GM23338 (cell line): Measurements from ENCODE around the gene JAKMIP1. TPM values are rescaled to one million over a fixed set of nuclear protein-coding genes. Genes with fewer than 3 reads are reported as not detected.

Experiments used
- CREB1 ChIP-seq: fragments of 250-450 bp; sonication (Bioruptor Pico); IDR thresholded peaks from 2 replicates; pipeline ENCODE4 v1.5.0; 2020; ENCODE audit warnings: low read depth, mild to moderate bottlenecking, moderate library complexity
- EZH2 ChIP-seq: fragments of 200-600 bp; sonication (generic); IDR thresholded peaks from one replicate; pipeline ENCODE4 v1.8.0; 2017; ENCODE audit warnings: antibody characterized with exemption, mild to moderate bottlenecking, low read depth; ENCODE audit not compliant: unreplicated experiment
- EZH2phosphoT487 ChIP-seq: fragments of 200-600 bp; sonication (generic); IDR thresholded peaks from one replicate; pipeline ENCODE4 v1.8.1; 2018; ENCODE audit warnings: antibody characterized with exemption; ENCODE audit not compliant: unreplicated experiment
- JUNB ChIP-seq: IDR thresholded peaks from one replicate; pipeline ENCODE4 v1.6.1; 2016; ENCODE audit warnings: antibody characterized with exemption; ENCODE audit not compliant: unreplicated experiment
- NANOG ChIP-seq: IDR thresholded peaks from 2 replicates; pipeline ENCODE4 v1.6.1; 2016; ENCODE audit warnings: antibody characterized with exemption, borderline replicate concordance
- POLR2AphosphoS5 ChIP-seq: IDR thresholded peaks from 2 replicates; pipeline ENCODE4 v1.6.1; 2016; ENCODE audit warnings: antibody characterized with exemption, low read depth
- STAT1 ChIP-seq: IDR thresholded peaks from one replicate; pipeline ENCODE4 v1.6.1; 2016; ENCODE audit warnings: antibody characterized with exemption; ENCODE audit not compliant: unreplicated experiment
- ZNF114 ChIP-seq: fragments of 250-450 bp; sonication (Bioruptor Pico); IDR thresholded peaks from 2 replicates; pipeline ENCODE4 v1.5.0; 2020; ENCODE audit warnings: mild to moderate bottlenecking, moderate library complexity
- ZNF331 ChIP-seq: fragments of 250-450 bp; sonication (Bioruptor Pico); IDR thresholded peaks from 2 replicates; pipeline ENCODE4 v1.5.0; 2020; ENCODE audit warnings: low read depth, mild to moderate bottlenecking, moderate library complexity
- polyA plus RNA-seq: library from polyadenylated mRNA; unstranded; fragments of >200 nt; fragmentation: Nextera tagmentation; extraction: Ambion mirVana; gene quantifications from 2 replicates; pipeline ENCODE4 v1.2.1, GENCODE V29; 2016
- total RNA-seq: library from RNA; depleted of rRNA; stranded (reverse); fragments of >200 nt; shearing (Covaris generic); gene quantifications from 2 replicates; pipeline ENCODE4 v1.2.3, GENCODE V29; 2014
- TF ChIP-seq, protein P1 (sequence below): fragments of 250-450 bp; sonication (Bioruptor Pico); IDR thresholded peaks from 2 replicates; pipeline ENCODE4 v1.5.0; 2020; ENCODE audit warnings: mild to moderate bottlenecking, moderate library complexity
- TF ChIP-seq, protein P2 (sequence below), 2 experiments: fragments of 200-600 bp in 1 of 2; sonication (generic) in 1 of 2; conservative IDR thresholded peaks; 2 replicates each; pipeline versions ENCODE4 v1.5.1 to v1.6.1; 2016 to 2017; ENCODE audit warnings: antibody characterized with exemption in 2 of 2, low read depth in 2 of 2, mild to moderate bottlenecking in 2 of 2, moderate library complexity in 1 of 2

Gene JAKMIP1
- total and polyA plus RNA-seq, 2 experiments from 2014 or later = 4.6 to 5.1 TPM

DNA sequence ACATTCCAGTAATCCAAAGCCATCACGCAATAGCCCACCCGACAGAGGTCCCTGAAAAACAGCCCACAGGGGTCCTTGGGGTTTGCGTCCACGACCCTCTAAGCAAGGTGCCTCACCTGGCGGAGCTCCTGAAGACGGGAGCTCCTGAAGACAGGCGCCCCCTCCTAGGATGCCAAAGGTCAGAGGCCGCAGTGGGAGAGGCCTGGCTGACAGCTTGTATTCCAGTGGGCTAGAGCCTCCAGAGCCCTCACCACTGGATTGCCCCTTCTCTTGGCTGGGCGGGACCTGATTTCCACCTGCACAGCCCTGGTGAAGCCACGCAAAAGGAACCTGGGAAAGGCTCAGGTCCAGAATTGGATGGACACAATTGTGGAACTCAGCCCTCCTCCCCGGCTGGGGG lies 39.6 kb upstream of the JAKMIP1 start (continued):
- TF ChIP-seq, protein P1, sequence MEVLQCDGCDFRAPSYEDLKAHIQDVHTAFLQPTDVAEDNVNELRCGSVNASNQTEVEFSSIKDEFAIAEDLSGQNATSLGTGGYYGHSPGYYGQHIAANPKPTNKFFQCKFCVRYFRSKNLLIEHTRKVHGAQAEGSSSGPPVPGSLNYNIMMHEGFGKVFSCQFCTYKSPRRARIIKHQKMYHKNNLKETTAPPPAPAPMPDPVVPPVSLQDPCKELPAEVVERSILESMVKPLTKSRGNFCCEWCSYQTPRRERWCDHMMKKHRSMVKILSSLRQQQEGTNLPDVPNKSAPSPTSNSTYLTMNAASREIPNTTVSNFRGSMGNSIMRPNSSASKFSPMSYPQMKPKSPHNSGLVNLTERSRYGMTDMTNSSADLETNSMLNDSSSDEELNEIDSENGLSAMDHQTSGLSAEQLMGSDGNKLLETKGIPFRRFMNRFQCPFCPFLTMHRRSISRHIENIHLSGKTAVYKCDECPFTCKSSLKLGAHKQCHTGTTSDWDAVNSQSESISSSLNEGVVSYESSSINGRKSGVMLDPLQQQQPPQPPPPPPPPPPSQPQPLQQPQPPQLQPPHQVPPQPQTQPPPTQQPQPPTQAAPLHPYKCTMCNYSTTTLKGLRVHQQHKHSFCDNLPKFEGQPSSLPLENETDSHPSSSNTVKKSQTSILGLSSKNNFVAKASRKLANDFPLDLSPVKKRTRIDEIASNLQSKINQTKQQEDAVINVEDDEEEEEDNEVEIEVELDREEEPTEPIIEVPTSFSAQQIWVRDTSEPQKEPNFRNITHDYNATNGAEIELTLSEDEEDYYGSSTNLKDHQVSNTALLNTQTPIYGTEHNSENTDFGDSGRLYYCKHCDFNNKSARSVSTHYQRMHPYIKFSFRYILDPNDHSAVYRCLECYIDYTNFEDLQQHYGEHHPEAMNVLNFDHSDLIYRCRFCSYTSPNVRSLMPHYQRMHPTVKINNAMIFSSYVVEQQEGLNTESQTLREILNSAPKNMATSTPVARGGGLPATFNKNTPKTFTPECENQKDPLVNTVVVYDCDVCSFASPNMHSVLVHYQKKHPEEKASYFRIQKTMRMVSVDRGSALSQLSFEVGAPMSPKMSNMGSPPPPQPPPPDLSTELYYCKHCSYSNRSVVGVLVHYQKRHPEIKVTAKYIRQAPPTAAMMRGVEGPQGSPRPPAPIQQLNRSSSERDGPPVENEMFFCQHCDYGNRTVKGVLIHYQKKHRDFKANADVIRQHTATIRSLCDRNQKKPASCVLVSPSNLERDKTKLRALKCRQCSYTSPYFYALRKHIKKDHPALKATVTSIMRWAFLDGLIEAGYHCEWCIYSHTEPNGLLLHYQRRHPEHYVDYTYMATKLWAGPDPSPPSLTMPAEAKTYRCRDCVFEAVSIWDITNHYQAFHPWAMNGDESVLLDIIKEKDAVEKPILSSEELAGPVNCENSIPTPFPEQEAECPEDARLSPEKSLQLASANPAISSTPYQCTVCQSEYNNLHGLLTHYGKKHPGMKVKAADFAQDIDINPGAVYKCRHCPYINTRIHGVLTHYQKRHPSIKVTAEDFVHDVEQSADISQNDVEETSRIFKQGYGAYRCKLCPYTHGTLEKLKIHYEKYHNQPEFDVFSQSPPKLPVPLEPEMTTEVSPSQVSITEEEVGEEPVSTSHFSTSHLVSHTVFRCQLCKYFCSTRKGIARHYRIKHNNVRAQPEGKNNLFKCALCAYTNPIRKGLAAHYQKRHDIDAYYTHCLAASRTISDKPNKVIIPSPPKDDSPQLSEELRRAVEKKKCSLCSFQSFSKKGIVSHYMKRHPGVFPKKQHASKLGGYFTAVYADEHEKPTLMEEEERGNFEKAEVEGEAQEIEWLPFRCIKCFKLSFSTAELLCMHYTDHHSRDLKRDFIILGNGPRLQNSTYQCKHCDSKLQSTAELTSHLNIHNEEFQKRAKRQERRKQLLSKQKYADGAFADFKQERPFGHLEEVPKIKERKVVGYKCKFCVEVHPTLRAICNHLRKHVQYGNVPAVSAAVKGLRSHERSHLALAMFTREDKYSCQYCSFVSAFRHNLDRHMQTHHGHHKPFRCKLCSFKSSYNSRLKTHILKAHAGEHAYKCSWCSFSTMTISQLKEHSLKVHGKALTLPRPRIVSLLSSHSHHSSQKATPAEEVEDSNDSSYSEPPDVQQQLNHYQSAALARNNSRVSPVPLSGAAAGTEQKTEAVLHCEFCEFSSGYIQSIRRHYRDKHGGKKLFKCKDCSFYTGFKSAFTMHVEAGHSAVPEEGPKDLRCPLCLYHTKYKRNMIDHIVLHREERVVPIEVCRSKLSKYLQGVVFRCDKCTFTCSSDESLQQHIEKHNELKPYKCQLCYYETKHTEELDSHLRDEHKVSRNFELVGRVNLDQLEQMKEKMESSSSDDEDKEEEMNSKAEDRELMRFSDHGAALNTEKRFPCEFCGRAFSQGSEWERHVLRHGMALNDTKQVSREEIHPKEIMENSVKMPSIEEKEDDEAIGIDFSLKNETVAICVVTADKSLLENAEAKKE (CRISPR knock-in tag) = no peak
- TF ChIP-seq EZH2phosphoT487 = no peak
- no peak for TF ChIP-seq CREB1
- no peak for TF ChIP-seq ZNF114
- no peak for TF ChIP-seq STAT1
- TF ChIP-seq POLR2AphosphoS5 = no peak
- no peak for TF ChIP-seq JUNB
- TF ChIP-seq, protein P2, sequence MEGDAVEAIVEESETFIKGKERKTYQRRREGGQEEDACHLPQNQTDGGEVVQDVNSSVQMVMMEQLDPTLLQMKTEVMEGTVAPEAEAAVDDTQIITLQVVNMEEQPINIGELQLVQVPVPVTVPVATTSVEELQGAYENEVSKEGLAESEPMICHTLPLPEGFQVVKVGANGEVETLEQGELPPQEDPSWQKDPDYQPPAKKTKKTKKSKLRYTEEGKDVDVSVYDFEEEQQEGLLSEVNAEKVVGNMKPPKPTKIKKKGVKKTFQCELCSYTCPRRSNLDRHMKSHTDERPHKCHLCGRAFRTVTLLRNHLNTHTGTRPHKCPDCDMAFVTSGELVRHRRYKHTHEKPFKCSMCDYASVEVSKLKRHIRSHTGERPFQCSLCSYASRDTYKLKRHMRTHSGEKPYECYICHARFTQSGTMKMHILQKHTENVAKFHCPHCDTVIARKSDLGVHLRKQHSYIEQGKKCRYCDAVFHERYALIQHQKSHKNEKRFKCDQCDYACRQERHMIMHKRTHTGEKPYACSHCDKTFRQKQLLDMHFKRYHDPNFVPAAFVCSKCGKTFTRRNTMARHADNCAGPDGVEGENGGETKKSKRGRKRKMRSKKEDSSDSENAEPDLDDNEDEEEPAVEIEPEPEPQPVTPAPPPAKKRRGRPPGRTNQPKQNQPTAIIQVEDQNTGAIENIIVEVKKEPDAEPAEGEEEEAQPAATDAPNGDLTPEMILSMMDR (conservative IDR thresholded peaks at IDR 0.05; ENCODE audit: low read depth in 2 of 2) = no peak
- no peak for TF ChIP-seq ZNF331 (CRISPR knock-in tag)
- TF ChIP-seq EZH2 = no peak
- no peak for TF ChIP-seq NANOG
